ENCODE measurements around the gene CYB561D2.
A peak's percentile ranks its signal among the peaks of the same experiment; 100 is the strongest.

DNA sequence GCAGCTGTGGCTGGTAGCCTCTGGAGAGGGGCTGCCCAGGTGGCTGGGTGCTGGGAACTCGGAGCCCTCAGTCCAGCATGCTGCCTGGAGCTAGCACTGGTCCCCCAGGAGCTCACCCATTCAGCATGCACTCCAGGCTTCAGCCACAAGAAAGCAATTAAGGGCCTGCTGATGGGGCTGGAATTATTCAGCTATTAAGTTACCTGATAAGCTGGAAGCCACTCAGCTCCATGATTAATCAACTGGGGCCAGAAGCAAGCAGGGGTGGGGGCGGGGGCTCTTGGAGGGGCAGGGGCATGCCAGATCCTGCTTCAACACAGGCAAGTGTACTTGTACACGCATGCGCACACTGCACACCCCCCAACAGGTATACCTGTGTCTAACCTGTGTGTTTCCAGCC is 30.7 kb downstream of the CYB561D2 start:
- TF ChIP-seq PPARA (CRISPR knock-in tag; IDR thresholded peaks at IDR 0.05; ENCODE audit: borderline replicate concordance) (no peak), OSR1 (CRISPR knock-in tag; IDR thresholded peaks at IDR 0.05) (no peak), ARNTL (CRISPR knock-in tag; IDR thresholded peaks at IDR 0.05; ENCODE audit: borderline replicate concordance, low read depth) (no peak), GLIS3 (CRISPR knock-in tag; IDR thresholded peaks at IDR 0.05) (no peak), ESRRG (CRISPR knock-in tag; IDR thresholded peaks at IDR 0.05) (no peak), ZNF8 (CRISPR knock-in tag; IDR thresholded peaks at IDR 0.05) (0 out of 2 replicates have a peak, but pooled peaks have one; percentile 15), ISL1 (CRISPR knock-in tag; IDR thresholded peaks at IDR 0.05) (no peak), SNAI2 (CRISPR knock-in tag; IDR thresholded peaks at IDR 0.05) (no peak)
- TF ChIP-seq, protein P1, sequence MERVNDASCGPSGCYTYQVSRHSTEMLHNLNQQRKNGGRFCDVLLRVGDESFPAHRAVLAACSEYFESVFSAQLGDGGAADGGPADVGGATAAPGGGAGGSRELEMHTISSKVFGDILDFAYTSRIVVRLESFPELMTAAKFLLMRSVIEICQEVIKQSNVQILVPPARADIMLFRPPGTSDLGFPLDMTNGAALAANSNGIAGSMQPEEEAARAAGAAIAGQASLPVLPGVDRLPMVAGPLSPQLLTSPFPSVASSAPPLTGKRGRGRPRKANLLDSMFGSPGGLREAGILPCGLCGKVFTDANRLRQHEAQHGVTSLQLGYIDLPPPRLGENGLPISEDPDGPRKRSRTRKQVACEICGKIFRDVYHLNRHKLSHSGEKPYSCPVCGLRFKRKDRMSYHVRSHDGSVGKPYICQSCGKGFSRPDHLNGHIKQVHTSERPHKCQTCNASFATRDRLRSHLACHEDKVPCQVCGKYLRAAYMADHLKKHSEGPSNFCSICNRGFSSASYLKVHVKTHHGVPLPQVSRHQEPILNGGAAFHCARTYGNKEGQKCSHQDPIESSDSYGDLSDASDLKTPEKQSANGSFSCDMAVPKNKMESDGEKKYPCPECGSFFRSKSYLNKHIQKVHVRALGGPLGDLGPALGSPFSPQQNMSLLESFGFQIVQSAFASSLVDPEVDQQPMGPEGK (CRISPR knock-in tag; IDR thresholded peaks at IDR 0.05; ENCODE audit: borderline replicate concordance): no peak
- TF ChIP-seq, protein P2, sequence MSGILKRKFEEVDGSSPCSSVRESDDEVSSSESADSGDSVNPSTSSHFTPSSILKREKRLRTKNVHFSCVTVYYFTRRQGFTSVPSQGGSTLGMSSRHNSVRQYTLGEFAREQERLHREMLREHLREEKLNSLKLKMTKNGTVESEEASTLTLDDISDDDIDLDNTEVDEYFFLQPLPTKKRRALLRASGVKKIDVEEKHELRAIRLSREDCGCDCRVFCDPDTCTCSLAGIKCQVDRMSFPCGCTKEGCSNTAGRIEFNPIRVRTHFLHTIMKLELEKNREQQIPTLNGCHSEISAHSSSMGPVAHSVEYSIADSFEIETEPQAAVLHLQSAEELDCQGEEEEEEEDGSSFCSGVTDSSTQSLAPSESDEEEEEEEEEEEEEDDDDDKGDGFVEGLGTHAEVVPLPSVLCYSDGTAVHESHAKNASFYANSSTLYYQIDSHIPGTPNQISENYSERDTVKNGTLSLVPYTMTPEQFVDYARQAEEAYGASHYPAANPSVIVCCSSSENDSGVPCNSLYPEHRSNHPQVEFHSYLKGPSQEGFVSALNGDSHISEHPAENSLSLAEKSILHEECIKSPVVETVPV (CRISPR knock-in tag; IDR thresholded peaks at IDR 0.05): no peak
- TF ChIP-seq, protein P3, sequence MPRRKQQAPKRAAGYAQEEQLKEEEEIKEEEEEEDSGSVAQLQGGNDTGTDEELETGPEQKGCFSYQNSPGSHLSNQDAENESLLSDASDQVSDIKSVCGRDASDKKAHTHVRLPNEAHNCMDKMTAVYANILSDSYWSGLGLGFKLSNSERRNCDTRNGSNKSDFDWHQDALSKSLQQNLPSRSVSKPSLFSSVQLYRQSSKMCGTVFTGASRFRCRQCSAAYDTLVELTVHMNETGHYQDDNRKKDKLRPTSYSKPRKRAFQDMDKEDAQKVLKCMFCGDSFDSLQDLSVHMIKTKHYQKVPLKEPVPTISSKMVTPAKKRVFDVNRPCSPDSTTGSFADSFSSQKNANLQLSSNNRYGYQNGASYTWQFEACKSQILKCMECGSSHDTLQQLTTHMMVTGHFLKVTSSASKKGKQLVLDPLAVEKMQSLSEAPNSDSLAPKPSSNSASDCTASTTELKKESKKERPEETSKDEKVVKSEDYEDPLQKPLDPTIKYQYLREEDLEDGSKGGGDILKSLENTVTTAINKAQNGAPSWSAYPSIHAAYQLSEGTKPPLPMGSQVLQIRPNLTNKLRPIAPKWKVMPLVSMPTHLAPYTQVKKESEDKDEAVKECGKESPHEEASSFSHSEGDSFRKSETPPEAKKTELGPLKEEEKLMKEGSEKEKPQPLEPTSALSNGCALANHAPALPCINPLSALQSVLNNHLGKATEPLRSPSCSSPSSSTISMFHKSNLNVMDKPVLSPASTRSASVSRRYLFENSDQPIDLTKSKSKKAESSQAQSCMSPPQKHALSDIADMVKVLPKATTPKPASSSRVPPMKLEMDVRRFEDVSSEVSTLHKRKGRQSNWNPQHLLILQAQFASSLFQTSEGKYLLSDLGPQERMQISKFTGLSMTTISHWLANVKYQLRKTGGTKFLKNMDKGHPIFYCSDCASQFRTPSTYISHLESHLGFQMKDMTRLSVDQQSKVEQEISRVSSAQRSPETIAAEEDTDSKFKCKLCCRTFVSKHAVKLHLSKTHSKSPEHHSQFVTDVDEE (CRISPR knock-in tag; IDR thresholded peaks at IDR 0.05): peak; percentile 47; the same call in 1 of the 2 replicates
- TF ChIP-seq, protein P4, sequence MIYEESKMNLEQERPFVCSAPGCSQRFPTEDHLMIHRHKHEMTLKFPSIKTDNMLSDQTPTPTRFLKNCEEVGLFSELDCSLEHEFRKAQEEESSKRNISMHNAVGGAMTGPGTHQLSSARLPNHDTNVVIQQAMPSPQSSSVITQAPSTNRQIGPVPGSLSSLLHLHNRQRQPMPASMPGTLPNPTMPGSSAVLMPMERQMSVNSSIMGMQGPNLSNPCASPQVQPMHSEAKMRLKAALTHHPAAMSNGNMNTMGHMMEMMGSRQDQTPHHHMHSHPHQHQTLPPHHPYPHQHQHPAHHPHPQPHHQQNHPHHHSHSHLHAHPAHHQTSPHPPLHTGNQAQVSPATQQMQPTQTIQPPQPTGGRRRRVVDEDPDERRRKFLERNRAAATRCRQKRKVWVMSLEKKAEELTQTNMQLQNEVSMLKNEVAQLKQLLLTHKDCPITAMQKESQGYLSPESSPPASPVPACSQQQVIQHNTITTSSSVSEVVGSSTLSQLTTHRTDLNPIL (CRISPR knock-in tag; IDR thresholded peaks at IDR 0.05; ENCODE audit: low read depth): no peak
